Stimulated activated CD8-positive, alpha-beta memory T cell treated with anti-CD3 and anti-CD28 coated beads, Interleukin-15, amount 100 ng/mL, for 4 hours (primary cell): ENCODE measurements around the gene TSC22D2.
"Not testable (repeated sequence)": the region's sequence is repeated elsewhere in the genome, so short reads cannot be mapped to it uniquely, and the experiment has no call there.

Experiments
- DNase-seq, 2 donors: peaks; one replicate each; pipeline ENCODE4 v3.0.0-alpha.2; 2020; ENCODE audit warnings: low read depth in 2 of 2

TSC22D2 gene

GRCh38 chr3:150449169-150449721 is 41.1 kb downstream of the TSC22D2 start:
- DNase-seq, result no peak

- no peak for DNase-seq
Measured at GRCh38 chr3:150450916-150451315, 42.8 kb downstream of the TSC22D2 start.

GRCh38 chr3:150451329-150452048 is 43.4 kb downstream of the TSC22D2 start:
- no peak for DNase-seq

DNA sequence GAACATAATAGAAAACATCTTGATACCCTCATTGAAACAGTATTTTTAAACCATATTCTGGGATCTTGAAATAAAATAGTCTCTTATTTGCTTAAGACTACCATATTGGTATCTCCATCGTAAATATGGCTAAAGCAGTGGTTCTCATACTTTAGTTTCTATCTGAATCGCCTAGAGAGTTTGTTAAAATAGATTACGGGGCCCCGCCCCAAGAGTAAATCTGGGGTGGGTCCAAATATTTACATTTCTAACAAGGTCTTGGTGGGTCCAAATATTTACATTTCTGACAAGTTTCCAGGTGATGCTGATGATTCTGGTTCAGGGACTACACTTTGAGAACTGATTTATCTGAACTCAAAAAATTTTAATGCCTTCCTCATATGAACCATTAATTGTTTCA is 45.3 kb downstream of the TSC22D2 start:
- DNase-seq, result no peak

DNA sequence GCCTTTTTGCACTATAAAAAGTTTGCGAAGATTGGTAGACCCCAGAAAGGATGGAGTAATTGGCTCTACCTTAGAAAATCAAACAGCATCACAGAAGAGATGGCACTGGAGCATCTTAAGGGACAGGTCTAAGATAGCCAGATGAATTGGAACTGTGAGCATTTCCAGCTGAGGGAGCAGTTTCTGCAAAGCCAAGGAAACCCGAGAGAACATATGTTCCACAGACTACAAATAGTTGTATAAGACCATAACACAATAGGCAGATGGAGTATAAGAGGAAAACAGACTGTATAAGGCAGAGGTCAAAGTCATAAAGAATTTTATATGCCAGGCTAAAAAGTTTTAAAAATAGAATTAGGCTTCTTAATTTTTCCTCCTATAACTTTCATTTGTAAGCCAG is 46.0 kb downstream of the TSC22D2 start:
- DNase-seq, result no peak

- no peak for DNase-seq
Measured at GRCh38 chr3:150454622-150455021, 46.5 kb downstream of the TSC22D2 start.

DNA sequence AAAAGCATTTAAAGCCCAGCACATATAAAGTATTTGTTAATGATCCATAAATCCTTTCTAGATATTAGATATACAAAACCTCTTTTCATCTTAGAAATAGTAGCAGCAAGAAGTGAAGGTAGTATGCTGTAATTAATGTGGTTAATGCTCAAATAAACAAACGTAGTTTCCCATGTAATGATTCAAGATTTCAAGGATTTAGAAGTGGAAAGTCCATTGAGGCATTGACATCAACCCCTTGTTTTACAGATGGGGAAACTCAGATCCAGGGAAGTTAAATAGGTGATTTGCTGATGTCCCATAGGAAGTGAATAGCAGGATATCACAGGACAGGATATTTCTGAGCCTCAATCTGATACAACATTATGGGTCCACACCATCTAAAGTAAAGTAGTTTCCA is 47.2 kb downstream of the TSC22D2 start:
- DNase-seq, result no peak

- no peak for DNase-seq
Measured at GRCh38 chr3:150458001-150458400, 49.9 kb downstream of the TSC22D2 start.

- DNase-seq, result no peak
Measured at GRCh38 chr3:150460484-150460883, 52.4 kb downstream of the TSC22D2 start.

- no peak for DNase-seq
Measured at GRCh38 chr3:150461399-150461798, 53.3 kb downstream of the TSC22D2 start.

- DNase-seq, result no peak
Measured at GRCh38 chr3:150462108-150462507, 54.0 kb downstream of the TSC22D2 start.

DNA sequence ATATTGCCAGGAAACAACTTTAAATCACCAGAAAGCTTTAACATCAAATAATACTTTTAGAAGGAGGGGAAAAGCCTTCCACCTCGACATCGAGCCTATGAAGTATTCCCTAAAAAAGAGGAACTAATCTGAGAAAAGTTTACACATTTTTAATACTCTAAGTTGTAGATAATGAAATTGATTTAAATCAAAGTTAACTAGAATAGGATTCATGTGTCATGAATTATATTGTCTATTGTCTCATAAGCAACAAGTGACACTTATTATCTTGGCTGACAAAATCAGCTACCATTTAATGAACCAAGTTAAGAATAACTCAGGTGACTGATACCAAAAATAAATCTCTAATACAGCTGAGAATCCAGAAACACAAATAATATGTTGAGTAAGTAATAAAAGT is 56.6 kb downstream of the TSC22D2 start:
- DNase-seq, result no peak

- no peak for DNase-seq
Measured at GRCh38 chr3:150467381-150467780, 59.3 kb downstream of the TSC22D2 start.

GRCh38 chr3:150469031-150469930 is 61.2 kb downstream of the TSC22D2 start:
- no peak for DNase-seq

- no peak for DNase-seq
Measured at GRCh38 chr3:150469931-150470740, 62.0 kb downstream of the TSC22D2 start.

GRCh38 chr3:150472421-150472820 is 64.3 kb downstream of the TSC22D2 start:
- no peak for DNase-seq

- not testable (repeated sequence) for DNase-seq
Measured at GRCh38 chr3:150473161-150473560, 65.1 kb downstream of the TSC22D2 start.

DNA sequence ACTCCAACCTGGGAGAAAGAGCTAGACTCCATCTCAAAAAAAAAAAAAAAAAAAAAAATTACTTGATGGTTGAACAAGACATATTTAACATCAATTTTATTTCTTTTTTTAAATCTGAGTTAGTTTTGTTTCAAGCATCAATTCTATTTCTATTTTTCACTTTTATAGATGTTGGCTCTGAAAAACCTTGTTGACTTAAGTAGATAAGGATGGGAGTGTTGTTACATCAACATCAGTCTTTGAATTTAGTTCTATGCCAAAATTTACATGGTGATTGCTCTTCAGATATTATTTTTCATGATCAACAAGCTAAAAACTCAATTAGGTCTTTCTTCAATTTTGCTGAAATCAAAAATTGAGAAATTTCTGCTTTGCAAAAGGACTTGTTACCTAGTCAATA is 71.3 kb downstream of the TSC22D2 start:
- no peak for DNase-seq

DNA sequence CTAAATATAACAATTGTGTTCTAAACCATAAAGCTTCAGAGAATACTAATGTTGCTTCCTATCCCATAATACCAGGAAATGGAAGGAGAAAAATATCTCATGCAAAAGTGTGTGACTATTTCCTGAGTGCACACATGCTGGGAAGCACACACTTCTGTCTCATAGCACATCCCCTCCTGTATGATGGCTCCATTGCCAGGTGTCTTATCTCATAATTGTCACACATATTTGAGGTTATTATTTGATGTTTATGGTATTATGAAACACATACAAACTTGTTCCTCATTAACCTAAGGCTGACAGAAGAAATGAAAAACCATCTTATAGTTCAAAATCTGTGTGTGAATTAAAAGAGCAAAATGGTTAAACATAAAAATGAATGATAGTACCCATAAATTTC is 72.8 kb downstream of the TSC22D2 start:
- DNase-seq, result no peak

DNA sequence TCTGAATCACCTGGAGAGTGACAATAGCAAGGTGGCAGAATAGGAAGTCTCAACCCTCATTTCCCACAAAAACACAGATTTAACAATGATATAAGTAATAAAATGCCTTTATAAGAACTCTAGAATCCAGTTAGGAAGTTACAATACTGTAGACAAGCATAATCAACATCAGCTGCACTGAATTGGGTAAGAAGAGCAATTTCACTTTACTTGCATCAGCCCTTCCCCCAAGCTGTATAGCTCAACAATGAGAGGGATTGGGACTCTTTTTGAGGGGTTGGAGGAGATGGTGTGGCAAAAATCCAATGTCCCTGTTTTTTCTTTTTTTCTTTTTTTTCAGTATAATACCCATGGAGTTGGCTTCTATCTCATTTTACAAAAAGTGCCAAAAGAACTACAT is 75.1 kb downstream of the TSC22D2 start:
- DNase-seq, result no peak

- DNase-seq, result no peak
Measured at GRCh38 chr3:150484410-150484809, 76.3 kb downstream of the TSC22D2 start.

DNA sequence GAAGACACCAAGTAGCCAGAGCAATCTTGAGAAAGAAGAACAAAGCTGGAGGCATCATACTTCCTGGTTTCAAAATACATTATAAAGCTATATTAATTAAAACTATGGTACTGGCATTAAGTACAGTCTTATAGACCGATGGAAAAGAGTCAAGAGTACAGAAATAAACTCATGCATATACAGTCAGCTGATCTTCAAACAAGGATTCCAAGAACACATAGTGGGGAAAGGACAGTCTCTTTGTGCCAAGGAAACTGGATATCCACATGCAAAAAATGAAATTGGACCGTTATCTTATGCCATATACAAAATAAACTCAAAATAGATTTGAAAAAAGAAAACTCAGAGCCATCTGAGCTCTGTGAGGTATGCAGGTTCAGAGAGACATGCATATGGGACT is 80.8 kb downstream of the TSC22D2 start:
- DNase-seq, result no peak
